WI38 (cell line): ENCODE data around the gene SMIM27.

Source experiments
- H3K4me3 ChIP-seq: 2 replicates; pipeline ENCODE4 v1.5.1; 2011; ENCODE audit warnings: low read depth, mild to moderate bottlenecking, control low read depth, low read length
- TF ChIP-seq, protein P1 (sequence below): IDR thresholded peaks from 2 replicates; pipeline ENCODE4 v1.5.1; 2012; ENCODE audit warnings: low read depth, mild to moderate bottlenecking, control low read depth, low read length

Gene SMIM27

DNA sequence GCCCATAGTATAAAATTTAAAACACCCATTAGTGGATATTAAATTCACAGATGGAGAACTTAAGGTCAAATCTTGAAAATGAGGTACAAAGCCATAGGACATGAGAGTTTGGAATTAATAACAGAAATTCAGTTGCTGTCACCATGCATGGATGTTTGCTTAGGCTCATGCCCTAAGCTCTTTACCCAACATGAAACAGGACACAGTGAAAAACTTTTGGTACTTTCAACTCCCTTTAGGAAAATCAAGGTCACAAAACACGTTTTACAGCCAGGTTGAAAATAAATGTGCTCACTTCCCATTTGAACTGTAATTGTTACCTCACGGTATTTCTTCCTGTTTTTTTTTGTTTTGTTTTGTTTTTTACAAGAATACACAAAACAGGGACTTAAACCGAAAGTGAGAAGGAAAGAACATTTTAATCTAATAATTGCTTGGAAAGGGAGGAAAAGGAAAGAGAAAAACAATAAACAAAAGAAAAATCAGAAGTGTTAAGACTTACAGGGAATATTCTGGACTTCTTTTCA, 6.3 kb downstream of the SMIM27 start:
- TF ChIP-seq, protein P1, sequence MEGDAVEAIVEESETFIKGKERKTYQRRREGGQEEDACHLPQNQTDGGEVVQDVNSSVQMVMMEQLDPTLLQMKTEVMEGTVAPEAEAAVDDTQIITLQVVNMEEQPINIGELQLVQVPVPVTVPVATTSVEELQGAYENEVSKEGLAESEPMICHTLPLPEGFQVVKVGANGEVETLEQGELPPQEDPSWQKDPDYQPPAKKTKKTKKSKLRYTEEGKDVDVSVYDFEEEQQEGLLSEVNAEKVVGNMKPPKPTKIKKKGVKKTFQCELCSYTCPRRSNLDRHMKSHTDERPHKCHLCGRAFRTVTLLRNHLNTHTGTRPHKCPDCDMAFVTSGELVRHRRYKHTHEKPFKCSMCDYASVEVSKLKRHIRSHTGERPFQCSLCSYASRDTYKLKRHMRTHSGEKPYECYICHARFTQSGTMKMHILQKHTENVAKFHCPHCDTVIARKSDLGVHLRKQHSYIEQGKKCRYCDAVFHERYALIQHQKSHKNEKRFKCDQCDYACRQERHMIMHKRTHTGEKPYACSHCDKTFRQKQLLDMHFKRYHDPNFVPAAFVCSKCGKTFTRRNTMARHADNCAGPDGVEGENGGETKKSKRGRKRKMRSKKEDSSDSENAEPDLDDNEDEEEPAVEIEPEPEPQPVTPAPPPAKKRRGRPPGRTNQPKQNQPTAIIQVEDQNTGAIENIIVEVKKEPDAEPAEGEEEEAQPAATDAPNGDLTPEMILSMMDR = no peak

DNA sequence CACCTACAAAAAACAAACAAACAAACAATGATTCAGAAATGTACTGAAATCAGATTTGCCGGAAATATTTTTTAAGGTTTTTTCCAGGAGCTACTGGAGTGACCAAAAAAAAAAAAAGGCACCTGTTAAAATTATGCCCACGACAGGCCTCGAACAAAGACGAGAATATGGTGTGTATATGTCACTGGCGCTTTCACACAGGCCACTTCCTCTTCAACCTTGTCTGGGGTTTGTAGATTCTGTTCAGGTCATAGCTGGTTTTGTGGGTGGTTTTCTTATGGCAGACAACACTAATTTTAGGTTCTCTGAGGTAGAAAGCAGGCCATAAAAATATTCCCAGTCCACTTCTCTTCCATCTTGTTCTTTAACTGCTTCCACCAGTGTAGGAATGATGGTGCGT, 13.8 kb downstream of the SMIM27 start:
- H3K4me3 ChIP-seq = no peak overlapping the region
- TF ChIP-seq, protein P1 = no peak

More for the DNA sequence above, 6.3 kb downstream of the SMIM27 start:
- no peak overlapping the region for H3K4me3 ChIP-seq

DNA sequence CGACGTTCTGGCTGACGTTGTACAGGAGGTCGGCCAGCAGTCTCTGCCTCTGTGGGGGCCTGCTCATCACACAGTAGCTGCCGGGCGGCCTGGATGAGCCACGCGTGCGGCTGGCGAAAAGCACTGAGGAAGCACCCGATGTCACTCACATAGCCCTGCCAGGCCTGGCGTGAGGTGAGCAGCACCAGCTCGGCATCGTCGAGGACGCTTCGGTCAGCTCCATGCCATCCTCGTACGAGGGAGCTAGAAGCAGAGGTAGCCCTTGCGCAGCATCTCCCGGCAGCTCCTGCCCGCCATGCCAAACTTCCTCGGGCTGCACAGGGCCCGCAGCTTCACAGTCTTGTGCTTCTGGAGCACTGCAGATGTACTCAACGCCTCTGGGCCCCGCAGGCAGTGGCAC, 14.6 kb downstream of the SMIM27 start:
- no peak overlapping the region for H3K4me3 ChIP-seq
- TF ChIP-seq, protein P1 = no peak

DNA sequence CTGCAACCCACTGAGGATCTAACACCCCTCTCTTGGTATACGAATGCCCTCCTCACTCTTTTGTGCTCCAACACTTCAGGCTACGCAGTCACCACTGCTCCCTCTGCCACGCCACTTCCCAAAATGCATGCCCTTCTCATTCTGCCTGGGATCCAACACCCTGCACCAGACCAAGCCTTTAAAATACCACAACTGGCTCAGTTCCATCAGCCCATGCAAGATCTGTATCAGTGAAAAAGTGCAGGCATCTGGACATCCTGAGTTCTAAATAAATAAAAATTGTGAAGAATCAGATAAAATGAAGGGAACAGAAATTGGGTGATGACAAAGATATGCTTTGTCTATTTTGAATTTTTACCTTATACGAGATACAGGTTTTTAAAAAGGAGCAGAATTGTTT, 18.1 kb downstream of the SMIM27 start:
- H3K4me3 ChIP-seq = no peak overlapping the region
- TF ChIP-seq, protein P1 = no peak

DNA sequence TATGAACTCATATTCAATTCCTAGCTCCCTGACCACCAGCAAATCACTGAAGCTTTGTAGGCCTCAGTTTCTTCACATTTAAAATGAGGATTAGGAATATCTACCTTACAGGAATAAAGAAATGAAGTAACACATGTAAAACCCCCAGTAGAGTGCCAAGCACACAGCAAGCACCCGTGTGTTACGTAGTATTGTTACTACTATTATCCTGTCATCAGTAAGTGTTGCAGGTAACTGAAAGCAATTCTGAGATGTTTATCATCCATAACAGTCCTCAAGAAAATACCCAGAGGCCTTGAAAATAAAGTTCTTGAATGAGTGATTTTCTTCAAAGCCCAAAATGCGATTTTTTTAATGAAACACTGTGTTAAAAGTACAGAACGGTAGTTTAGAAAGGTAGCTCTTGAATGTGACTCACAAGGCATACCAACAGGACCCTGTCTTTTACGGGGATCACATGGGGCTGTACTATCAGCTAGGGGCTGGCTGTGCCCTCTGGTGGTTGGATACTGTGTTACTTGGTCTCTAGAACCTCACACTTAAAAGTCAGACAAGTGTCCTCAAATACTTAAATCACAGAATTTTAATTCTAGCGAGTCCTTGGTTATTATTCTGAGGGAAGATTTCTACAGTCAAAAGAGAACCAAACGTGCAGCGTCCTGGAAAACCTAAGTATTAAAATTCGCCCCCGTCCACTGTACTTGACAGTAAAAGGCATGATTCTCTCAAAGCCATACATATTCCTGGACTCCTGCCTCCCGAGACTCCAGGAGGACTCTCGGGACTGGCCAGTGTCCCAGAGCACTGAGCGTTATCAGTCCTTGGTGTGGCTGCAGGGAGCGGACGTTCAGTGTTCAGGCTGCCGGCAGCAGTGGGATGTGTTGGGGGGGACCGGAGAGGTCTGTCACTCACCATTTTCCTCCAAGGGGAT, 20.1 kb downstream of the SMIM27 start:
- H3K4me3 ChIP-seq = peak overlapping the region; percentile 95
- TF ChIP-seq, protein P1 = peak; percentile 52

DNA sequence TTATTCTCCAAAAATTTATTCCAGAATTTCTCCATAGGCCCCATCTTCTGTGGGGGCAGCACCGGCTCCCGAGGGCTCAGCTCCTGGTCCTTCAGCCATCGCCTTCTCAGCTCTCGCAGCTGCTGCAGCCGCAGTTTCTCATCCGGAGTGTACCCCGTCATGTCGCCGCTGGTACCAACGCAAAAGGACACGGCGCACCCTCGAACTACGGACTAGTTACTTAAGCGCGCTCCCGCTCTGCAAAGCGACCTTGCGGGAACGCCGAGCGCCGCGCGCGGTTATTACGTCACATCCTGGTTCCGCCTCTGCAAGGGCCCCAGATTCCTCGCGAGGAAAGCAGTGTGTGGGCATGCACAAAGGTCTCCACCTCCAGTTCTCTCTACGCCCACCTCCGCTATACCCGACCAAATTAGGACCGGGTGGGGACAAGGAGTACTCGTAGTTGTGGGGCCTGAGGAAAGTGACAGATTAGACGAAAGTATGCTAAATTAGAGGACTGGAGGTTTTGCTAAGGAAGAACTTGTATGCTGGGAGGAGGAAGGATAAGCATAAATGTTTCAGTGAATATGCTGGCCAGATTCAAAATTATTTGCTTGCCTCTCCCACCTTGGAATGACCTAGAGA, 20.9 kb downstream of the SMIM27 start, which contains the start of gene NDUFB6:
Gene NDUFB6 (minus strand): TSS at position 260 of the 624 bp plus-strand sequence. CDS start 99 bp downstream, at position 161.
- H3K4me3 ChIP-seq = peak within 1 kb of the TSS; percentile 95
- TF ChIP-seq, protein P1 = no peak
